Measurements from ENCODE around the gene PPP4R4. TPM values are rescaled to one million over a fixed set of nuclear protein-coding genes. Genes with fewer than 3 reads are reported as not detected.

Gene PPP4R4
- total RNA-seq, 4 donors from 2014 or later, result 0.56 to 8.6 (median 1.7) TPM

DNA sequence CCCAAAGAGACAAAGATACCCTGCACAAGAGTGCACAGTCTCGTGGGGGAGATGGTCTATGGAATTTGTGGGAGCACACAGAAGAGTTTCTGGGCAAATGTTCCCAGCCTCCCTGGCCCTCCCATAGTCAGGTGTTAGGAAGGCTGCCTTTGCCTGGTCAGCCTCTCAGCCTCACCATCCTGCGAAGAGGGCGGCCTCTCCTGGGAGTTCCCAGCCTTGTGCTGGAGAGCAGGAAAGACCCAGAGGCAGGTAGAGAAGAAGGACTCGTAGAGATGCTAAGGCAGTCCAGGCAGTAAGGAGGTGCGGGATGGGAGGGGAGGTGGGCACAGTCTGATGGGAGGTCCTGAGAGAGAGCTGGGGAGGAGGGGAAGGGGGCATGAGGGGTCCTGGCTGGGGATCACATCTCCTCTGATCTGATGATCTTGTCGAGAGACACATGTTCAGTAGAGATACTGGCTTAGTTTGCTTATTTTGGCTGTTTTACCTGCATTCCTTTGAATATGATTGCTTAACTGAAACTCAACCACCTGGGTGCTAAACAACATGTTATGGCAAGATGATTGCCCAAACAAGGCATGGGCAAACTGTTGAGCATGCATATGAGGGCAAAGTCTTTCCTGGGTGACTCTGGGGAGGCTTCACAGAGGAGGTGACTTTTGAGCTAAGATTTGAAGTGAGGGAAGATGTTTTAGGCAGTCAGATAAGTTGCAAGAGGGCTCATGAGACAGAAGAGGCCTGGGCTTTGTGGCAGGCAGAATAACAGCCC, 138.5 kb downstream of the PPP4R4 start:
- DNase-seq (ENCODE audit: low spot score in 2 of 2), result no peak
- TF ChIP-seq POLR2A (IDR thresholded peaks at IDR 0.05), result no peak
- TF ChIP-seq, protein P1, sequence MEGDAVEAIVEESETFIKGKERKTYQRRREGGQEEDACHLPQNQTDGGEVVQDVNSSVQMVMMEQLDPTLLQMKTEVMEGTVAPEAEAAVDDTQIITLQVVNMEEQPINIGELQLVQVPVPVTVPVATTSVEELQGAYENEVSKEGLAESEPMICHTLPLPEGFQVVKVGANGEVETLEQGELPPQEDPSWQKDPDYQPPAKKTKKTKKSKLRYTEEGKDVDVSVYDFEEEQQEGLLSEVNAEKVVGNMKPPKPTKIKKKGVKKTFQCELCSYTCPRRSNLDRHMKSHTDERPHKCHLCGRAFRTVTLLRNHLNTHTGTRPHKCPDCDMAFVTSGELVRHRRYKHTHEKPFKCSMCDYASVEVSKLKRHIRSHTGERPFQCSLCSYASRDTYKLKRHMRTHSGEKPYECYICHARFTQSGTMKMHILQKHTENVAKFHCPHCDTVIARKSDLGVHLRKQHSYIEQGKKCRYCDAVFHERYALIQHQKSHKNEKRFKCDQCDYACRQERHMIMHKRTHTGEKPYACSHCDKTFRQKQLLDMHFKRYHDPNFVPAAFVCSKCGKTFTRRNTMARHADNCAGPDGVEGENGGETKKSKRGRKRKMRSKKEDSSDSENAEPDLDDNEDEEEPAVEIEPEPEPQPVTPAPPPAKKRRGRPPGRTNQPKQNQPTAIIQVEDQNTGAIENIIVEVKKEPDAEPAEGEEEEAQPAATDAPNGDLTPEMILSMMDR (IDR thresholded peaks at IDR 0.05), result no peak
- no peak overlapping the region for H3K4me3 ChIP-seq (ENCODE audit: low read depth, poor library complexity, severe bottlenecking)
- intact Hi-C loops (cut with DNase I; ENCODE audit: low total_unique reads), result no loop called here
- WGBS, 2 donors, result 70 to 71% methylated on average over 6 of the region's 6 CpGs

DNA sequence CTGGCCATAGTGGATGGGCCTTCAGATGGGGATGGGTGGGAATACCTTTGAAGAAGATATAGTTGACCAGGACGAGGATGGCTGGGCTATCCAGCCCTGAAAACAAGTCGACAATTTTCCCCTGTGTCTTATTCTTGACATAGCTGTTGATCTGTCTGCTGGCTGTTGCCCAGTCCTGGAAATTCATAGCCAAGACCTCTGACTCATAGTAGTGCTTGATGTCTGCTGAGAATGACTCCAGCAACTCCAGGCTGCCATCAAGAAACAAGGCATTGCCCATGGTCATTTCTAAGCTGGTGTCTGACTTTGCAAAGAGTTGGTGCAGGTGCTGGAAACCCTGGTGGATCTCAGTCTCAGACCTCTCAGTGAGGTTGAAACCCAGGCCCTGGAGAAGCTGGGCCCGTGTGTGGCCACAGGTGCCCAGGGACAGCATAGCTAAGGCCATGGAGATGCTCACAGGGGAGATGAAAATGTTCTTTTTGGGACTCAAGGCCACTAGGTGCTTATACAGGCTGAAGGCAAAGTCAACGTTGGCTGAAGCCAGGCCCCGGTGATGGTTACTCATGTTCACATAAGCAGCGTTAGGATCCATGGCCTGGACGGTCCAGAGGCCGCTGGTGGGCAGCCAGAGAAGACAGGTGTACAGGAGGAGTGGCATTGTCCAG, 140.0 kb downstream of the PPP4R4 start:
- no peak overlapping the region for H3K4me3 ChIP-seq (ENCODE audit: low read depth, poor library complexity, severe bottlenecking)
- intact Hi-C loops (cut with DNase I; ENCODE audit: low total_unique reads), result no loop called here
- TF ChIP-seq POLR2A (IDR thresholded peaks at IDR 0.05), result no peak
- TF ChIP-seq, protein P1 (IDR thresholded peaks at IDR 0.05), result no peak
- WGBS, 2 donors, result 76 to 77% methylated on average over 8 of the region's 8 CpGs
- peak in 1 of 2 donors; percentile 75 for DNase-seq (ENCODE audit: low spot score in 2 of 2)

DNA sequence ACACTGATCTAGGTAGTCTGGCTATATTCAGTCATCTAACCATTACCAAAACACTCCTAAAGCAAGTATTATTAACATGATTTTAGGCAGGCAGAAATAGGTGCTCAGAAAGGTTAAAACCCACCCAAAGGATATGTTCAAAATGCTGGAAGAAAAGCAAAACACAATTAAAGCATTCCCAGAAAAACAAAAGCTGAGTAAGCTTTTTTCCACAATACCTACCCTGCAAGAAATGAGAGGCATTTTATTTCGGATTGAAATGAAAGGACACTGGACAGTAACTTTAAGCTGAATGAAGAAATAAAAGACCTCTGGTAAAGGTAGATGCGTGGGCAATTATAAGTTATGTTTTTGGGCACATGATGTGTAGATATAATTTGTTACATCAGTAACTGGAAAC, 140.8 kb downstream of the PPP4R4 start:
- intact Hi-C loops (cut with DNase I; ENCODE audit: low total_unique reads), result no loop called here
- 88 to 89% methylated on average over 2 of the region's 2 CpGs for WGBS, 2 donors
- DNase-seq (ENCODE audit: low spot score in 2 of 2), result no peak
- TF ChIP-seq POLR2A (IDR thresholded peaks at IDR 0.05), result no peak
- TF ChIP-seq, protein P1 (IDR thresholded peaks at IDR 0.05), result no peak
- H3K4me3 ChIP-seq (ENCODE audit: low read depth, poor library complexity, severe bottlenecking), result no peak overlapping the region

DNA sequence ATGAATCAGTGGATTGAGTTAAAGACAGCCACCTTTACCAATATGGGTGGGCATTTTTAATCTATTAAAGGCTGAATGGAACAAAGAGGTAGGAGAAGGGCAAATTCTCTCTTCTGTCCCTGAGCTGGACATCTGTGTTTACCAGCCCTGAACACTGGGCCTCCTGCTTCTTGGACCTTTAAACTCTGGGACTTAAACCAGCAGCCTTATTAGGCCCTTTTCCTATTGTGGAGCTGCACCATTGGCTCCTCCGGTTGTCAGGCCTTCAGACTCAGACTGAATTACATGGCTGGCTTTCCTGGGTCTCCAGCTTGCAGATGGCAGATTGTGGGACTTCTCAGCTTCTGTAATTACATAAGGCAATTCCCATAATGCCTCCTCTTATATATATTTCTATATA, 142.6 kb downstream of the PPP4R4 start:
- no peak overlapping the region for H3K4me3 ChIP-seq (ENCODE audit: low read depth, poor library complexity, severe bottlenecking)
- DNase-seq (ENCODE audit: low spot score in 2 of 2), result no peak
- TF ChIP-seq POLR2A (IDR thresholded peaks at IDR 0.05), result no peak
- TF ChIP-seq, protein P1 (IDR thresholded peaks at IDR 0.05), result no peak
- intact Hi-C loops (cut with DNase I; ENCODE audit: low total_unique reads), result no loop called here
- 80 to 100% methylated on average over 1 of the region's 1 CpG for WGBS, 2 donors

DNA sequence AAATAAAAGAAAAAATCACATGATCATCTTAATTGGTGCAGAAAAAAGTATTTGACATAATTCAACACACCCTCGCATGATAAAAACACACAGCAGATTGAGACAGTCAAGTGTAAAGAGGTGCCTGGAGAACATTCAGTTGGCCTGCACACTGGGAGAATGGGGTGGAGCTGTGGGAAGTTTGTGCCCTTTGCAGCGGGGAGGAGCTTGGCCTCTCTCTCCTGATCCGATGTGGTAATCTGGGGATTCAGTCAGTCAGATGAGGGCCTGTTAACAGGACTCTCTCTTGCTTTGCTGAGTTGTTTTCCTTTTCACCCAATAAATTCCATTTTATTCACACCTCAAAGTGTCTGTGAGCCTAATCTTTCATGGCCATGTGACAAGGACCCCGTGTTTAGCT, 143.1 kb downstream of the PPP4R4 start:
- no peak overlapping the region for H3K4me3 ChIP-seq (ENCODE audit: low read depth, poor library complexity, severe bottlenecking)
- TF ChIP-seq, protein P1 (IDR thresholded peaks at IDR 0.05), result no peak
- no peak for TF ChIP-seq POLR2A (IDR thresholded peaks at IDR 0.05)
- intact Hi-C loops (cut with DNase I; ENCODE audit: low total_unique reads), result no loop called here
- WGBS, 2 donors, result 35% methylated on average over 4 of the region's 4 CpGs
- DNase-seq (ENCODE audit: low spot score in 2 of 2), result peak in 1 of 2 donors; percentile 75

Measured in lower leg skin (tissue), 4 donors.